ENCODE data around the gene NDE1.

DNA sequence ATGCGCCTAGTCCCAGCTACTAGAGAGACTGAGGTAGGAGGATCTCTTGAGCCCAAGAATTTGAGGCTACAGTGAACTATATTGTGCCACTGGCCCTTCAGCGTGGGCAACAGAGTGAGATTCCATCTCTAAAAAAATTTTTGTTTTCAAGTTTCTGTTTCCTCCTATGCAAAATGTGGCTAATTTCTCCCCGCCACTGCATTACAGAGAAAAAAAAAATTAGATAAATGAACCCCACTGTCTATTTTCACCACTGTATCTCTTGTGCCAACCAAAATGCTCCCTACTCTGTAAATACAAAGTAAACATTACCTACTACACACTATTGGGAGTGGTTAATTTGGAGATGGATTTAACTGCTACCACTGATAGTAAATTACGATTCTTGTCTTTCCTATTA, 9.1 kb upstream of the NDE1 start:
- TF ChIP-seq, protein P1, sequence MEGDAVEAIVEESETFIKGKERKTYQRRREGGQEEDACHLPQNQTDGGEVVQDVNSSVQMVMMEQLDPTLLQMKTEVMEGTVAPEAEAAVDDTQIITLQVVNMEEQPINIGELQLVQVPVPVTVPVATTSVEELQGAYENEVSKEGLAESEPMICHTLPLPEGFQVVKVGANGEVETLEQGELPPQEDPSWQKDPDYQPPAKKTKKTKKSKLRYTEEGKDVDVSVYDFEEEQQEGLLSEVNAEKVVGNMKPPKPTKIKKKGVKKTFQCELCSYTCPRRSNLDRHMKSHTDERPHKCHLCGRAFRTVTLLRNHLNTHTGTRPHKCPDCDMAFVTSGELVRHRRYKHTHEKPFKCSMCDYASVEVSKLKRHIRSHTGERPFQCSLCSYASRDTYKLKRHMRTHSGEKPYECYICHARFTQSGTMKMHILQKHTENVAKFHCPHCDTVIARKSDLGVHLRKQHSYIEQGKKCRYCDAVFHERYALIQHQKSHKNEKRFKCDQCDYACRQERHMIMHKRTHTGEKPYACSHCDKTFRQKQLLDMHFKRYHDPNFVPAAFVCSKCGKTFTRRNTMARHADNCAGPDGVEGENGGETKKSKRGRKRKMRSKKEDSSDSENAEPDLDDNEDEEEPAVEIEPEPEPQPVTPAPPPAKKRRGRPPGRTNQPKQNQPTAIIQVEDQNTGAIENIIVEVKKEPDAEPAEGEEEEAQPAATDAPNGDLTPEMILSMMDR (IDR thresholded peaks at IDR 0.05 in 4 of 5, conservative IDR thresholded peaks at IDR 0.05 in 1 of 5), result no peak
- TF ChIP-seq POLR2A (IDR thresholded peaks at IDR 0.05), result no peak

Data from gastrocnemius medialis (tissue), 4 donors.